T-helper 17 cell (primary cell): ENCODE results near the gene CRABP2. TPM values are rescaled to one million over a fixed set of nuclear protein-coding genes. Genes with fewer than 3 reads are reported as not detected.

Experiments
- ATAC-seq: fragments of 150-1000 bp; cut with Tn5 transposase; 2 replicates; pipeline ENCODE4 v1.10.0; 2021; ENCODE audit warnings: mild to moderate bottlenecking, moderate library complexity
- DNase-seq, 3 donors: peaks; one replicate each; pipeline versions ENCODE4 v3.0.0 to v3.0.0-alpha.2; 2020 to 2021
- H3K9me3 ChIP-seq: one replicate; pipeline ENCODE4 v1.7.0; 2013; ENCODE audit warnings: low read length, mild to moderate bottlenecking; ENCODE audit not compliant: control insufficient read depth, poor library complexity, severe bottlenecking
- H3K27ac Mint-ChIP-seq: one replicate; pipeline ENCODE4 v1.8.0; 2022; ENCODE audit warnings: mild to moderate bottlenecking, moderate library complexity, mixed read lengths
- H3K27me3 Mint-ChIP-seq: one replicate; pipeline ENCODE4 v1.8.0; 2022; ENCODE audit warnings: mixed read lengths
- H3K36me3 Mint-ChIP-seq: one replicate; pipeline ENCODE4 v1.8.0; 2022; ENCODE audit warnings: low read depth, mixed read lengths
- H3K4me1 Mint-ChIP-seq: one replicate; pipeline ENCODE4 v1.8.0; 2022; ENCODE audit warnings: mild to moderate bottlenecking, mixed read lengths
- H3K4me3 Mint-ChIP-seq: one replicate; pipeline ENCODE4 v1.8.0; 2022; ENCODE audit warnings: mild to moderate bottlenecking, moderate library complexity, mixed read lengths
- total RNA-seq, 4 donors: library from RNA in 2 of 4; stranded (reverse) in 2 of 4; gene quantifications; one replicate each; pipeline ENCODE4 v1.2.3 and lab custom pipeline; 2022 to 2026

The CRABP2 gene
- total RNA-seq, 2 donors from 2014 or later, result 1.5 to 4.5 TPM

DNA sequence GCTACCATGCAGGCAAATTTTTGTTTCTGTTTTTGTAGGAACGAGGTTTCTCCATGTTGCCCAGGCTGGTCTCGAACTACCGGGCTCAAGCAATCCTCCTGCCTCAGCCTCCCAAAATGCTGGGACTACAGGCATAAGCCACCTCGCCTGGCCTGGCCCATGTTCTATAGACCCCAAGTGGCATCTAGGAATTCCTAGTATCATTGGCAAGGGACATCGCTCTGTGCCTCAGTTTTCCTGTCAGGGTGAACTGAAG, 42.7 kb downstream of the CRABP2 start:
- no peaks in the 10 kb centered on the region for H3K9me3 ChIP-seq
- no peak overlapping the region for H3K4me3 Mint-ChIP-seq
- H3K27me3 Mint-ChIP-seq, result peaks cover 12% of the 10 kb centered on the region
- H3K27ac Mint-ChIP-seq, result peak overlapping the region; percentile 61
- ATAC-seq, result no peak
- no peaks in the 10 kb centered on the region for H3K36me3 Mint-ChIP-seq
- H3K4me1 Mint-ChIP-seq, result peaks cover 33% of the 10 kb centered on the region
- DNase-seq, result no peak

GRCh38 chr1:156662005-156662799, 43.2 kb downstream of the CRABP2 start:
- no peak for ATAC-seq

GRCh38 chr1:156660752-156661112, 44.7 kb downstream of the CRABP2 start:
- ATAC-seq (no peak), DNase-seq (no peak)
- no peaks in the 10 kb centered on the region for H3K9me3 ChIP-seq
- peaks cover 41% of the 10 kb centered on the region for H3K4me1 Mint-ChIP-seq
- peaks cover 28% of the 10 kb centered on the region for H3K27me3 Mint-ChIP-seq
- H3K4me3 Mint-ChIP-seq, result peak overlapping the region; percentile 66
- H3K27ac Mint-ChIP-seq, result peak overlapping the region; percentile 59
- H3K36me3 Mint-ChIP-seq, result no peaks in the 10 kb centered on the region

More at GRCh38 chr1:156662005-156662799, 43.2 kb downstream of the CRABP2 start:
- no peak for DNase-seq
- H3K4me3 Mint-ChIP-seq, result no peak overlapping the region
- peaks cover 16% of the 10 kb centered on the region for H3K27me3 Mint-ChIP-seq
- no peaks in the 10 kb centered on the region for H3K9me3 ChIP-seq
- peaks cover 39% of the 10 kb centered on the region for H3K4me1 Mint-ChIP-seq
- H3K36me3 Mint-ChIP-seq, result no peaks in the 10 kb centered on the region
- H3K27ac Mint-ChIP-seq, result peak overlapping the region; percentile 59

- Mint-ChIP-seq H3K4me3 (peak overlapping the region; percentile 66), H3K36me3 (peaks cover 1% of the 10 kb centered on the region), H3K4me1 (peaks cover 41% of the 10 kb centered on the region), H3K27ac (peak overlapping the region; percentile 57), H3K27me3 (peaks cover 31% of the 10 kb centered on the region)
- DNase-seq, result peak; percentile 81 to 92 (median 86)
- ATAC-seq, result peak; percentile 90
- no peaks in the 10 kb centered on the region for H3K9me3 ChIP-seq
Observed at GRCh38 chr1:156659988-156660751, 45.2 kb downstream of the CRABP2 start.

DNA sequence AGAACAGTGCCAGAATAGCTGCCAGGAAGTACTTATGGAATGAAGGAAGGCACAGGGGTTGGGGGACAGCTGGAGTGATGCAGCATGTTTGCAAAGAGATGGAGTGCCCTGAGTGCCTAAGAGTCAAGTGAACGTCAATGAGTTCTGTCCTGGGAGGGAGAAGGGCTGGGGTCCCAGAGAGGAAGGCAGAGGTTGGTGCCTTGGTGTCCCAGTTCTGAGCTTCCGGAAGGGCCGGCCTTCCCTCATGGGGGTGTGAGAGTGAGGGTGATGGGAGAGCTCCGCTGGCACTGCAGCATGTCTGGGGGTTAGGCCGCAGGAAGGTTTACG, 45.8 kb downstream of the CRABP2 start:
- Mint-ChIP-seq H3K27ac (peak overlapping the region; percentile 57), H3K4me3 (peak overlapping the region; percentile 43), H3K36me3 (peaks cover 2% of the 10 kb centered on the region), H3K27me3 (peaks cover 36% of the 10 kb centered on the region), H3K4me1 (peaks cover 42% of the 10 kb centered on the region)
- no peaks in the 10 kb centered on the region for H3K9me3 ChIP-seq
- DNase-seq, result no peak
- no peak for ATAC-seq

DNA sequence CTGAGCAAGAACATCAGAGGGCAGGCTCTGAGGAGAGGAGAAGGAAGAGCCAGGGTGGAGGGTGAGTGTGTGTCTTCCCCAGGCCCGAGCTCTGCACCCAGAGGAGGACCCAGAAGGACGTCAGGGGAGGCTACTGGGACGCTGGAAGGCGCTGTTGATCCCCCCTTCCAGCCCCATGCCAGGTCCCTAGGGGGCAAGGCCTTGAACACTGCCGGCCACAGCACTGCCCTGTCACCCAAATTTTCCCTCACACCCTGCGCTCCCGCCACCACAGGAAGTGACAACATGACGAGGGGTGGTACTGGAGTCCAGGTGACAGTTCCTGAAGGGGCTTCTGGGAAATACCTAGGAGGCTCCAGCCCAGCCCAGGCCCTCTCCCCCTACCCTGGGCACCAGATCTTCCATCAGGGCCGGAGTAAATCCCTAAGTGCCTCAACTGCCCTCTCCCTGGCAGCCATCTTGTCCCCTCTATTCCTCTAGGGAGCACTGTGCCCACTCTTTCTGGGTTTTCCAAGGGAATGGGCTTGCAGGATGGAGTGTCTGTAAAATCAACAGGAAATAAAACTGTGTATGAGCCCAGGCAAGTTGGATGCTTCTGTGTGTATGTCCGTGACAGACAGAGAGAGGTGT, 46.3 kb downstream of the CRABP2 start:
- H3K36me3 Mint-ChIP-seq, result peaks cover 4% of the 10 kb centered on the region
- peaks cover 42% of the 10 kb centered on the region for H3K4me1 Mint-ChIP-seq
- H3K9me3 ChIP-seq, result no peaks in the 10 kb centered on the region
- peaks cover 42% of the 10 kb centered on the region for H3K27me3 Mint-ChIP-seq
- peak overlapping the region; percentile 57 for H3K27ac Mint-ChIP-seq
- ATAC-seq (no peak), DNase-seq (no peak)
- no peak overlapping the region for H3K4me3 Mint-ChIP-seq

DNA sequence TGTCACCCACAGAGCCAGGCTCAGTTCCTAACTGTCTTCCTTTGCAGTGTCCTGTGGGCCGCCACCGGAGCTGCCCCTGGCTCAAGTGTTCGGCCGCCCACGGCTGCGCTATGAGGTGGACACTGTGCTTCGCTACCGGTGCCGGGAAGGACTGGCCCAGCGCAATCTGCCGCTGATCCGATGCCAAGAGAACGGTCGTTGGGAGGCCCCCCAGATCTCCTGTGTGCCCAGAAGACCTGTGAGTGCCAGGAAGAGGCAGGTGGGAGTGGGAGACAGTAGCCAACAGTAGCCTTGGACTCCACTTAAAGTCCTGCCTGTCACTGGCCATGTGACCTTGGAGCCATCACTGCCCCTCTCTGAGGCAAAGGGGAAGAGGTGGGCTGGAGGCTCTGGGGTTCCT, 46.9 kb downstream of the CRABP2 start:
- peaks cover 42% of the 10 kb centered on the region for H3K4me1 Mint-ChIP-seq
- H3K9me3 ChIP-seq, result no peaks in the 10 kb centered on the region

GRCh38 chr1:156657741-156658319, 47.6 kb downstream of the CRABP2 start:
- Mint-ChIP-seq H3K4me3 (peak overlapping the region; percentile 85), H3K4me1 (peaks cover 42% of the 10 kb centered on the region), H3K36me3 (peaks cover 9% of the 10 kb centered on the region), H3K27me3 (peaks cover 54% of the 10 kb centered on the region), H3K27ac (no peak overlapping the region)
- no peaks in the 10 kb centered on the region for H3K9me3 ChIP-seq
- ATAC-seq, result no peak
- DNase-seq, result no peak

More for the DNA sequence above, 46.9 kb downstream of the CRABP2 start:
- Mint-ChIP-seq H3K27me3 (peaks cover 47% of the 10 kb centered on the region), H3K4me3 (peak overlapping the region; percentile 85), H3K36me3 (peaks cover 7% of the 10 kb centered on the region), H3K27ac (no peak overlapping the region)
- ATAC-seq (no peak), DNase-seq (no peak)

GRCh38 chr1:156656806-156657740, 48.3 kb downstream of the CRABP2 start:
- H3K9me3 ChIP-seq, result no peaks in the 10 kb centered on the region
- Mint-ChIP-seq H3K27me3 (peaks cover 62% of the 10 kb centered on the region), H3K27ac (no peak overlapping the region), H3K4me3 (peak overlapping the region; percentile 85), H3K4me1 (peaks cover 41% of the 10 kb centered on the region), H3K36me3 (peaks cover 12% of the 10 kb centered on the region)
- peak; percentile 59 for ATAC-seq
- DNase-seq, result peak; percentile 67 to 73 (median 72)

DNA sequence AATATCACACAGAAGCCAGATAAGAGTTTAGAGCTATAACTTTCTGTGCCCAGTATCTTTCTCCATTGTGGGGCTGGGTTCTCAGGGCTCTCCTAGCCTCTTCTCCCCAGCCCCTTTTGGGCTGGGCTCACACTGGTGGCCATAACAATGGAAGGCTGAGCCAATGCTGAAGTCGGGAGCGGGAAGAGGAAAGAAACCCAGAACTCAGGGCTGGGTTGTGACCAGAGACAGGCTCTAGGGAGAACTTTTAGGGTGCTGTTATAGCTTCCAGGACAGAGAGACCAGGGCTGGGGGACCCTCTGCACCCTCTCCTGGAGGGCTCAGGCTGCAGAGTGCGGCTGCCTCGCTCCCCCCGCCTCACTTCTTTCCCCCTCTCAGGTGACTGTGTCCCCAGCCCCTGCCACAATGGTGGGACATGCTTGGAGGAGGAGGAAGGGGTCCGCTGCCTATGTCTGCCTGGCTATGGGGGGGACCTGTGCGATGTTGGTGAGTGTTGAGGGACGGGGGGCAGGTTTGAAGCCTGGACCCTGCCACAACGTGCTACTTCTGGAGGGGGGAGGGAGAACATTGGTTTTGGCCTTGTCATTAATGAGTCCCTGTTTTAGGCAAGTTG, 49.4 kb downstream of the CRABP2 start:
- H3K27ac Mint-ChIP-seq, result no peak overlapping the region
- peaks cover 37% of the 10 kb centered on the region for H3K4me1 Mint-ChIP-seq
- ATAC-seq (no peak), DNase-seq (no peak)
- H3K36me3 Mint-ChIP-seq, result peaks cover 13% of the 10 kb centered on the region
- peak overlapping the region; percentile 25 for H3K4me3 Mint-ChIP-seq
- H3K9me3 ChIP-seq, result no peaks in the 10 kb centered on the region
- H3K27me3 Mint-ChIP-seq, result peaks cover 70% of the 10 kb centered on the region

DNA sequence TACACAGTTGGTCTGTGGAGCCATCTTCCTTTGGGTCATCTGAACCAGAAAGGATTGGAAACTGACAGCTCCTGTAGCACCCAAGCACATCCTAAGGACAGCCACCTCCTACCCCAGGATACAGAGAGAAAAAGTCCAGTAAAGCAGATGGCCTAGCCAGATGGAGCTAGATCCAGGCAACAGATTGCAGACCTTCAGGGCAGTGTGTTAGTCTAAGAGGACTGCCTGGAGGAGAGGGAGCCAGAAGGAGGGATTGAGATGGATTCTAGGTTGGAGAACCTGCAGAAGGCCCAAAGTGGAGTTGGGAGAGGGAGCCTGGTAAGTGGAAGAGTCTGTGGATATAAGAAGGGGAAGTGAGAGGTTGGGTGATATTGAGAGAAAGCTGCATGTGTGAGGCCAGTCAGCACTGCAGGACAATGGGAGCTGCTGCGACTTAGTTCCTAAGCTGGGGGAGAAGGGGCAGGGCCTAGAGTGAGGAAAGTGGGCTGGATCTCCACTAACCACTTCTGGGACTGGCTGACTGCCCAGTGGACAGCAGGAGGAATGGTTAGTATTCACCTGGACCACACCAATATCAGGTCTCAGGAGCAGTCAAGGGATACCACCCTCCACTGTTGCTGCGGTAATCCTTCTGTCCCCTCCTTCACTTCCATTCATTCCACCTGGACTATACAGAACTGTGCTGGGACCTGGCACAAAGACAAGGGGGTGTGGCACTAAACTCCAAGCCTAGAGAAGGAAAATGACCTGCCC, 50.1 kb downstream of the CRABP2 start:
- DNase-seq (no peak), ATAC-seq (no peak)
- H3K9me3 ChIP-seq, result no peaks in the 10 kb centered on the region
- H3K27me3 Mint-ChIP-seq, result peaks cover 77% of the 10 kb centered on the region
- H3K4me1 Mint-ChIP-seq, result peaks cover 31% of the 10 kb centered on the region
- peaks cover 13% of the 10 kb centered on the region for H3K36me3 Mint-ChIP-seq
- H3K4me3 Mint-ChIP-seq, result peak overlapping the region; percentile 25
- no peak overlapping the region for H3K27ac Mint-ChIP-seq

GRCh38 chr1:156654700-156655099, 50.7 kb downstream of the CRABP2 start:
- no peaks in the 10 kb centered on the region for H3K9me3 ChIP-seq
- H3K27me3 Mint-ChIP-seq, result peaks cover 81% of the 10 kb centered on the region
- ATAC-seq (no peak), DNase-seq (no peak)
- H3K27ac Mint-ChIP-seq, result no peak overlapping the region
- H3K36me3 Mint-ChIP-seq, result peaks cover 13% of the 10 kb centered on the region
- H3K4me1 Mint-ChIP-seq, result peaks cover 25% of the 10 kb centered on the region
- peak overlapping the region; percentile 33 for H3K4me3 Mint-ChIP-seq
